ENCODE measurements around the gene AHI1.
"Not testable (repeated sequence)": the region's sequence is repeated elsewhere in the genome, so short reads cannot be mapped to it uniquely, and the experiment has no call there.

AHI1 gene

DNA sequence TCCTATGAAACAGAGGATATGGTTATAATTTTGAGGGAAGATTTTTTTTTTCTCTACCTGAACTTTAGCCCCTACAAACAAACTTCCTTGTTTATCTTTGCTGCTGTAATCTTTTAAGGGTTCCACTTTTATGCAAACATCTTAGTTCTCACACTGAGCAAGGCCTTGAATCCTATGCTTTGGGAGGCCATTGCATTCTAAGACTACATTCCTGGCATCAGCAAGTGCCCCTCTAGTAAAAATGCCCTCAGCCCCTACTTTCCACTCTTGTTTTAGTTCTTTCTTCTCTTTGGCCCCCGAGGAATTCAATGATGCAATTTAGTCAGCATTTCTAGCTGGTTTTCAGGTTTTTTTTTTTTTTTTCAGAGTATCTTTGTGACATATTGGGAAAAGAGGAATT lies 8.1 kb upstream of the AHI1 start:
- DNase-seq: peak; percentile 9

- no peak for DNase-seq
Observed at GRCh38 chr6:135505222-135505621, 7.7 kb upstream of the AHI1 start.

- DNase-seq: no peak
Observed at GRCh38 chr6:135504734-135505133, 7.2 kb upstream of the AHI1 start.

- no peak for DNase-seq
Observed at GRCh38 chr6:135503703-135504475, 6.3 kb upstream of the AHI1 start.

- DNase-seq: no peak
Observed at GRCh38 chr6:135499441-135500340, 2.2 kb upstream of the AHI1 start.

- DNase-seq: peak; percentile 87
Observed at GRCh38 chr6:135498185-135498841, 773 bp upstream of the AHI1 start.

DNA sequence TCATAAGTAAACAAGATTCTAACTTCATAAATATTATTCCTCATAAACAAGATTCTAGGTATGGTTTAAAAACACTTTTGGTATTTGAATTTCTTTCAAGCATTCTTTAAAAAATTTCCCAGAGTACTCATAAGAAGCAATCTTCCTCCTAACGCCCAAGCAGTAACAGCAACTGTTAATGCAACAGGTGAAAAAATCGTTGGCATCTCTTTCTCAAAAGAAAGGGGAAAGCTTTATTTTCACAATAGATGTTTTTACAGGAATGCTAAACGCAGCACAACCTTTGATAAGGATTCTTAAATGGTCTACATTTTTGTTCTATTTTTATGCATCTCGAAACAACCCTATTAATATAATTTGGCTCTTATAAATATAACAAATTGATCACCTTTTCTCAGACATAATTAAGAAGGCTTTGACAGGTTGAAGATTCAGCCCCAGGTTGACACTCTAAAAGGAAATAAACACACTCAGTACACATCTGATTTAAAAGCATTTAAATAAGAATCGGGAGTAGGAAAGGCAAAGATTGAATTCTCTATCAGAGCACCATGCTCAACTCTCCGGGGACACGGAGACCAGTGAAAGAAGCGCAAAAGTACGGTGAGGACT lies 634 bp downstream of the AHI1 start:
- DNase-seq: no peak

- peak; percentile 57 for DNase-seq
Observed at GRCh38 chr6:135493218-135493961, 4.2 kb downstream of the AHI1 start.

DNA sequence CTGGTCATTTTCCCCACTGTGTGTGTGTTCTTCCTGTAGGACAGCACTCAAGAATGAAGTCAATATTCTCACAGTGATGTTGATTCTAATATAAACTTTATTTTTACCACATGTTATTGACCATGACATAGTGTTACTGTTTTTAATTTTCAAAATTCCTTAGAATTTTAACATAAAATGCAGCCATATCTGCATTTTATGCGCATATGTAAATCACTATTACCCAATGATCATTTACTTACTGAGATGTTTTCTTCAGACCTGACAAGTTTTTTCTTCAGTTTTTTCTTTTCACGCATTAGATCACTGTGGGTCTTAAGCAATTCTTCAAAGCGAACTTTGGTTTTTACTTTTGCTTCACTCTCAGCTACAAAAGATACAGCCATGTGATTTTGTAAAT lies 7.2 kb downstream of the AHI1 start:
- DNase-seq: no peak

- peak; percentile 77 for DNase-seq
Observed at GRCh38 chr6:135488023-135488422, 9.5 kb downstream of the AHI1 start.

GRCh38 chr6:135483903-135484302 lies 13.6 kb downstream of the AHI1 start:
- not testable (repeated sequence) for DNase-seq

- DNase-seq: peak; percentile 6
Observed at GRCh38 chr6:135481783-135482369, 15.7 kb downstream of the AHI1 start.

GRCh38 chr6:135479601-135480000 lies 17.9 kb downstream of the AHI1 start:
- no peak for DNase-seq

GRCh38 chr6:135478626-135479025 lies 18.9 kb downstream of the AHI1 start:
- DNase-seq: no peak

- no peak for DNase-seq
Observed at GRCh38 chr6:135475292-135475886, 22.2 kb downstream of the AHI1 start.

GRCh38 chr6:135474362-135474761 lies 23.2 kb downstream of the AHI1 start:
- DNase-seq: no peak

- DNase-seq: no peak
Observed at GRCh38 chr6:135465903-135466302, 31.6 kb downstream of the AHI1 start.

DNA sequence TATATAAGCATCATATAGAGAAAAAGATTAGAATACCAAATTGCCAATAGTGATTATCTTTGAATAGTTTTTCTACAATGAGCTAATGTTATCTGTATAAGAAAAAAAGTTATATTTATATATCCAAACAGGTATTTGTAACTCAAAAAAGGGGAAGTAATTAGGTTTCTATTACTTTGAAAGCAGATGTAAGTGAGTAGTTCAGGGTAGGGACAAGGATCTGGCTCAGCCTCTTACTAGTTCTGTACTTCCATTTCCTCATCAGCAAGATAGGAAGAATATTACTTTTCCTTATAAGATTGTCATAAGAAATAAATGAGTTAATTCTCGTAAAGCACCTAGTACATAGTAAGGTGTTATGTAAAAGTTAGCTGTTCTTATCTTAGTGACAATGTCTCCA lies 32.2 kb downstream of the AHI1 start:
- no peak for DNase-seq

DNA sequence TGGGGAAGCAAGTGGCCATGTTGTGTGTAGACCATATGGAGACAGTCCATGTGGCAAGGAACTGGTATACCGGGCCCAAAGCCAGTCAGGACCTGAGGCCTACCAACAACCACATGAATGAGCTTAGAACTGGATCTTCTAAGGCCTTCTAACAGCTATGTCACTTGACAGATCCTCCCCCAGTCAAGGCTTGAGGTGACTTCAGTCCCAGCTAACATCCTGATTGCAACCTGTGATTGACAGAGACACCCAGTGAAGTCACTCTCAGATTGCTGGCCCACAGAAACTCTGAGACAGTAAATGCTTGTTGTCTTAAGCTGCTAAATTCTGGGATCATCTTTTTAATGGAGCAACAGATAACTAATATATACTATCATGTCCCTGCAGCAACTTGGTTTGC lies 32.9 kb downstream of the AHI1 start:
- no peak for DNase-seq

GRCh38 chr6:135461208-135461607 lies 36.3 kb downstream of the AHI1 start:
- DNase-seq: peak; percentile 17

- peak; percentile 55 for DNase-seq
Observed at GRCh38 chr6:135458051-135458450, 39.5 kb downstream of the AHI1 start.
